Keratinocyte (primary cell): ENCODE results near the gene NEURL1. TPM values are rescaled to one million over a fixed set of nuclear protein-coding genes. Genes with fewer than 3 reads are reported as not detected.

ENCODE experiments used
- DNase-seq: peaks from one replicate; pipeline ENCODE4 v3.0.0-alpha.2; 2011; ENCODE audit warnings: low read depth, missing footprints, low spot score
- FAIRE-seq: peaks from 2 replicates; lab custom pipeline; 2011; peaks lifted over from hg19 to GRCh38; lab: Jason Lieb, UNC
- H2AFZ ChIP-seq: 2 replicates; pipeline ENCODE4 v1.6.0; 2012; ENCODE audit warnings: low read length, control low read depth, inconsistent platforms; ENCODE audit not compliant: control insufficient read depth
- H3K27ac ChIP-seq: 2 replicates; pipeline ENCODE4 v1.5.1; 2011; ENCODE audit warnings: low read length; ENCODE audit not compliant: control insufficient read depth, insufficient read depth
- H3K27me3 ChIP-seq: 3 replicates; pipeline ENCODE4 v1.6.0; 2011; ENCODE audit warnings: low read length; ENCODE audit not compliant: control insufficient read depth, insufficient read depth; ENCODE audit errors: extremely low read depth
- H3K36me3 ChIP-seq, 2 experiments: 2 replicates in 1 of 2; 3 replicates in 1 of 2; pipeline ENCODE4 v1.5.1; 2011; ENCODE audit warnings: low read length in 2 of 2, mild to moderate bottlenecking in 1 of 2; ENCODE audit not compliant: control insufficient read depth in 2 of 2, insufficient read depth in 2 of 2; ENCODE audit errors: extremely low read depth in 1 of 2
- H3K4me1 ChIP-seq: 3 replicates; pipeline ENCODE4 v1.5.1; 2011; ENCODE audit warnings: low read length; ENCODE audit not compliant: control insufficient read depth, insufficient read depth; ENCODE audit errors: extremely low read depth
- H3K4me2 ChIP-seq: 3 replicates; pipeline ENCODE4 v1.6.0; 2011; ENCODE audit warnings: low read depth, low read length; ENCODE audit not compliant: control insufficient read depth, insufficient read depth; ENCODE audit errors: extremely low read depth
- H3K4me3 ChIP-seq, 3 experiments: fragments of 200-600 bp in 1 of 3; sonication (generic) in 1 of 3; 2 replicates in 2 of 3; 3 replicates in 1 of 3; pipeline ENCODE4 v1.5.1; 2011 to 2016; ENCODE audit warnings: low read length in 3 of 3, mild to moderate bottlenecking in 3 of 3, control low read depth in 2 of 3, inconsistent platforms in 1 of 3, low read depth in 1 of 3, mixed read lengths in 1 of 3, mixed run types in 1 of 3, moderate library complexity in 1 of 3; ENCODE audit not compliant: control insufficient read depth in 2 of 3, insufficient read depth in 2 of 3; ENCODE audit errors: extremely low read depth in 1 of 3
- H3K79me2 ChIP-seq: 2 replicates; pipeline ENCODE4 v1.6.0; 2012; ENCODE audit warnings: low read length; ENCODE audit not compliant: control insufficient read depth, insufficient read depth
- H3K9ac ChIP-seq: 3 replicates; pipeline ENCODE4 v1.6.0; 2011; ENCODE audit warnings: low read length; ENCODE audit not compliant: control insufficient read depth, insufficient read depth; ENCODE audit errors: extremely low read depth
- H3K9me1 ChIP-seq: 3 replicates; pipeline ENCODE4 v1.6.0; 2011; ENCODE audit warnings: low read length; ENCODE audit not compliant: control insufficient read depth, insufficient read depth; ENCODE audit errors: extremely low read depth
- H3K9me3 ChIP-seq: 2 replicates; pipeline ENCODE4 v1.5.1; 2012; ENCODE audit warnings: low read depth, low read length; ENCODE audit not compliant: control insufficient read depth
- H4K20me1 ChIP-seq: 3 replicates; pipeline ENCODE4 v1.6.0; 2011; ENCODE audit warnings: low read length; ENCODE audit not compliant: control insufficient read depth, insufficient read depth; ENCODE audit errors: extremely low read depth
- EZH2 ChIP-seq: IDR thresholded peaks from one replicate; pipeline ENCODE4 v1.6.1; 2012; ENCODE audit warnings: inconsistent platforms, mild to moderate bottlenecking, low read length, moderate library complexity
- dilution Hi-C: fragments of 300-500 bp; cut with MboI; formaldehyde crosslinking; loops from one replicate; pipeline ENCODE4 v1.7.0; 2020; ENCODE audit warnings: low sequenced_read_pairs; ENCODE audit not compliant: extremely low pct_ligation_motif_present
- polyA plus RNA-seq, 5 experiments: library from polyadenylated mRNA; depleted of rRNA in 3 of 5; stranded (reverse) in 3 of 5; stranded (forward) in 1 of 5; unstranded in 1 of 5; fragments of >200 nt; gene quantifications; 1 replicate in 1 of 5; 2 replicates in 3 of 5; 3 replicates in 1 of 5; pipeline versions ENCODE4 v1.2.1 to v1.2.3, GENCODE V29; 2011 to 2012; ENCODE audit warnings: missing spikeins in 2 of 5, low read depth in 1 of 5, low replicate concordance in 1 of 5
- TF ChIP-seq, protein P1 (sequence below), 3 experiments: IDR thresholded peaks in 1 of 3; conservative IDR thresholded peaks in 1 of 3; optimal IDR thresholded peaks in 1 of 3; 2 replicates in 2 of 3; 3 replicates in 1 of 3; pipeline versions ENCODE3 to v1.5.1; 2011; ENCODE audit warnings: low read length in 3 of 3, mild to moderate bottlenecking in 3 of 3, moderate library complexity in 2 of 3, control low read depth in 1 of 3, inconsistent platforms in 1 of 3; ENCODE audit not compliant: insufficient read depth in 2 of 3; ENCODE audit errors: extremely low read depth in 1 of 3

The NEURL1 gene
- polyA plus RNA-seq, 1 donor (not counting 4 experiments of a cell fraction or from before 2014, with no cell fraction given): 0.03 TPM

DNA sequence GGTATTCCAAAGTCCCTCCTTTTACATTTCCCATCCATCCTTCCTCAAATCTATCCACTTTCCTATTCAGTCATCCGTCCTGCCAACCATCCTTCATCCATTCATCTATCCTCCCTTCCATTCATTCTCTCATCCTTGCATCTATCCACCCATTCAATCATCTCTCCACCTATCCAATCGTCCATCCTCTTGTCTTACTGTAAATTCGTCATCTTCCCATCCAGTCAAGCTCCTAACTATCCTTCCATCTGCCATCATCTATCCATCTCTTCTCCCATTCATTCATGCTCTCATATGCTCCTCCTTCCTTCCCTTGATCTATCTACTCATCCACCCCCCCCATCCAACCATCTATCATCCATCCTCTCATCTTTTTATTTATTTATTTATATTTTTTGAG lies 19.4 kb upstream of the NEURL1 start:
- H3K4me3 ChIP-seq: no peak overlapping the region
- H3K9ac ChIP-seq: no peak overlapping the region
- FAIRE-seq: no peak
- H2AFZ ChIP-seq: no peak overlapping the region
- no peak overlapping the region for H3K27ac ChIP-seq
- no peaks in the 10 kb centered on the region for H3K9me1 ChIP-seq
- H3K4me1 ChIP-seq: peaks cover 5% of the 10 kb centered on the region
- no peak for DNase-seq
- no peak for TF ChIP-seq EZH2
- TF ChIP-seq, protein P1, sequence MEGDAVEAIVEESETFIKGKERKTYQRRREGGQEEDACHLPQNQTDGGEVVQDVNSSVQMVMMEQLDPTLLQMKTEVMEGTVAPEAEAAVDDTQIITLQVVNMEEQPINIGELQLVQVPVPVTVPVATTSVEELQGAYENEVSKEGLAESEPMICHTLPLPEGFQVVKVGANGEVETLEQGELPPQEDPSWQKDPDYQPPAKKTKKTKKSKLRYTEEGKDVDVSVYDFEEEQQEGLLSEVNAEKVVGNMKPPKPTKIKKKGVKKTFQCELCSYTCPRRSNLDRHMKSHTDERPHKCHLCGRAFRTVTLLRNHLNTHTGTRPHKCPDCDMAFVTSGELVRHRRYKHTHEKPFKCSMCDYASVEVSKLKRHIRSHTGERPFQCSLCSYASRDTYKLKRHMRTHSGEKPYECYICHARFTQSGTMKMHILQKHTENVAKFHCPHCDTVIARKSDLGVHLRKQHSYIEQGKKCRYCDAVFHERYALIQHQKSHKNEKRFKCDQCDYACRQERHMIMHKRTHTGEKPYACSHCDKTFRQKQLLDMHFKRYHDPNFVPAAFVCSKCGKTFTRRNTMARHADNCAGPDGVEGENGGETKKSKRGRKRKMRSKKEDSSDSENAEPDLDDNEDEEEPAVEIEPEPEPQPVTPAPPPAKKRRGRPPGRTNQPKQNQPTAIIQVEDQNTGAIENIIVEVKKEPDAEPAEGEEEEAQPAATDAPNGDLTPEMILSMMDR (optimal IDR thresholded peaks at IDR 0.05 in 1 of 3, IDR thresholded peaks at IDR 0.05 in 1 of 3, conservative IDR thresholded peaks at IDR 0.05 in 1 of 3; ENCODE audit: extremely low read depth in 1 of 3, insufficient read depth in 2 of 3, low read length in 3 of 3): no peak
- no peaks in the 10 kb centered on the region for H3K27me3 ChIP-seq
- H3K79me2 ChIP-seq: no peaks in the 10 kb centered on the region
- no peaks in the 10 kb centered on the region for H3K36me3 ChIP-seq
- H4K20me1 ChIP-seq: no peaks in the 10 kb centered on the region
- no peaks in the 10 kb centered on the region for H3K9me3 ChIP-seq
- no peak overlapping the region for H3K4me2 ChIP-seq
- dilution Hi-C loops: no loop called here

GRCh38 chr10:103475437-103475836 lies 18.1 kb upstream of the NEURL1 start:
- H3K9me1 ChIP-seq: no peaks in the 10 kb centered on the region
- H4K20me1 ChIP-seq: no peaks in the 10 kb centered on the region
- no peak overlapping the region for H2AFZ ChIP-seq
- H3K4me3 ChIP-seq: no peak overlapping the region
- H3K9ac ChIP-seq: no peak overlapping the region
- H3K4me2 ChIP-seq: no peak overlapping the region
- no peaks in the 10 kb centered on the region for H3K9me3 ChIP-seq
- H3K27me3 ChIP-seq: no peaks in the 10 kb centered on the region
- dilution Hi-C loops: no loop called here
- H3K79me2 ChIP-seq: no peaks in the 10 kb centered on the region
- peaks cover 11% of the 10 kb centered on the region for H3K4me1 ChIP-seq
- no peak overlapping the region for H3K27ac ChIP-seq
- TF ChIP-seq, protein P1 (optimal IDR thresholded peaks at IDR 0.05 in 1 of 3, IDR thresholded peaks at IDR 0.05 in 1 of 3, conservative IDR thresholded peaks at IDR 0.05 in 1 of 3; ENCODE audit: extremely low read depth in 1 of 3, insufficient read depth in 2 of 3, low read length in 3 of 3): no peak
- TF ChIP-seq EZH2: no peak
- H3K36me3 ChIP-seq: no peaks in the 10 kb centered on the region
- DNase-seq: no peak
- no peak for FAIRE-seq
